Sigmoid colon (tissue), 4 donors: Measurements from ENCODE around the gene NUBP2.

Experiments
- POLR2A ChIP-seq, 2 donors: fragments of 450-650 bp; IDR thresholded peaks; one replicate each; pipeline ENCODE4 v1.6.1; 2016; ENCODE audit warnings: antibody characterized with exemption in 2 of 2, mild to moderate bottlenecking in 2 of 2, moderate library complexity in 2 of 2
- POLR2AphosphoS5 ChIP-seq, 4 donors: sonication (generic); formaldehyde crosslinking; IDR thresholded peaks; one replicate each; pipeline ENCODE4 v1.6.1; 2017; ENCODE audit warnings: antibody characterized with exemption in 4 of 4
- TF ChIP-seq, protein P1 (sequence below), 4 experiments: fragments of 450-650 bp in 3 of 4; fragments of 200-600 bp in 1 of 4; IDR thresholded peaks; one replicate each; pipeline ENCODE4 v1.5.1; 2016 to 2019; ENCODE audit warnings: antibody characterized with exemption in 4 of 4, mild to moderate bottlenecking in 3 of 4, moderate library complexity in 2 of 4

DNA sequence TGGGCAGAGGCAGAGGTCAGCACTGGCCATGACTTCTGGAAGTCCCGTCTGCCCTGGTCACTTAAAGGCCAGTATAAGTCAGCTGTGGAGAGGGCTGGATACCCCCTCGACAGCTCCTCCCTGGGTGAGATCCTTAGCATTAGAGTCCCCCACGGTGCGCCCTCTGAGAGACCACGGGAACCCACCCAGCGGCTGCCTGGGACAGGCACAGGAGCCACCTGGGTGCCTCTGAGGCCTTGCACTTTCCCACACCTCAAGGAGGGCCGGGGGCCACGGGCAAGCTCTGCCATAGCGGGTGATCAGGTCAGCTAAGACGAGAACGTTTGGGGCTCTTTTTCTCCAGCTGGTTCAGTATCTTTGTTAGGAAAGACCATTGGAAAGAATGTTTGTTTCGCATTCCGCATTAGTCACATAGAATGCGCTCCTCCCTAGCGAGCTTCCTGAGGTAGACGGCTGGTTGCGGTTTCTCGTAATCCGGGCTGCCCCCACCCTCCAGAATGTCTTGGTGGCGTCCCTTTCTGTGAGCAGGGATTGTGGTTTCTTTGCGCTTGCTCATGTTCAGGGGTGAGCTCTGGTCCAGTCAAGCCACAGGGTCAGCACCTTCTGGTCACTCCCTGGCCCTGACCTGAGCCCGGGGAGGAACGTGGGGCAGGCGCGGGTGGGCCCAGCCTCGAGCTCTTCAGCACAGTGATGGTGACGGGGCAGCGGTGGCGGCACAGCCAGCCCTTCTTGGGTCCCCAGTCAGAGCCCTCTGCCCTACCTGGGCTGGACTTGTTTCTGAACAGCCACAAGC, 36.7 kb upstream of the NUBP2 start:
- TF ChIP-seq, protein P1, sequence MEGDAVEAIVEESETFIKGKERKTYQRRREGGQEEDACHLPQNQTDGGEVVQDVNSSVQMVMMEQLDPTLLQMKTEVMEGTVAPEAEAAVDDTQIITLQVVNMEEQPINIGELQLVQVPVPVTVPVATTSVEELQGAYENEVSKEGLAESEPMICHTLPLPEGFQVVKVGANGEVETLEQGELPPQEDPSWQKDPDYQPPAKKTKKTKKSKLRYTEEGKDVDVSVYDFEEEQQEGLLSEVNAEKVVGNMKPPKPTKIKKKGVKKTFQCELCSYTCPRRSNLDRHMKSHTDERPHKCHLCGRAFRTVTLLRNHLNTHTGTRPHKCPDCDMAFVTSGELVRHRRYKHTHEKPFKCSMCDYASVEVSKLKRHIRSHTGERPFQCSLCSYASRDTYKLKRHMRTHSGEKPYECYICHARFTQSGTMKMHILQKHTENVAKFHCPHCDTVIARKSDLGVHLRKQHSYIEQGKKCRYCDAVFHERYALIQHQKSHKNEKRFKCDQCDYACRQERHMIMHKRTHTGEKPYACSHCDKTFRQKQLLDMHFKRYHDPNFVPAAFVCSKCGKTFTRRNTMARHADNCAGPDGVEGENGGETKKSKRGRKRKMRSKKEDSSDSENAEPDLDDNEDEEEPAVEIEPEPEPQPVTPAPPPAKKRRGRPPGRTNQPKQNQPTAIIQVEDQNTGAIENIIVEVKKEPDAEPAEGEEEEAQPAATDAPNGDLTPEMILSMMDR (IDR thresholded peaks at IDR 0.05), result no peak
- no peak for TF ChIP-seq POLR2A (IDR thresholded peaks at IDR 0.05)
- TF ChIP-seq POLR2AphosphoS5 (IDR thresholded peaks at IDR 0.05), result no peak
